Upper lobe of left lung (tissue), 6 donors: ENCODE data around the gene TNNT2. TPM values are rescaled to one million over a fixed set of nuclear protein-coding genes. Genes with fewer than 3 reads are reported as not detected.

ENCODE experiments used
- ATAC-seq, 2 donors: fragments of 200-7000 bp; cut with Tn5 transposase; one replicate each; pipeline ENCODE4 v1.9.1; 2022; ENCODE audit warnings: mild to moderate bottlenecking in 2 of 2, moderate library complexity in 2 of 2; ENCODE audit not compliant: low FRiP score in 2 of 2
- DNase-seq, 2 donors: peaks; one replicate each; pipeline ENCODE4 v3.0.0-alpha.2; 2019 to 2020
- H3K27ac ChIP-seq, 4 donors: fragments of 200-600 bp; sonication (generic); one replicate each; pipeline ENCODE4 v1.5.1; 2016 to 2019
- H3K27me3 ChIP-seq, 4 donors: fragments of 200-600 bp; sonication (generic); one replicate each; pipeline ENCODE4 v1.5.1; 2017 to 2019
- H3K36me3 ChIP-seq, 4 donors: fragments of 200-600 bp; sonication (generic); one replicate each; pipeline ENCODE4 v1.5.1; 2016 to 2019
- H3K4me1 ChIP-seq, 4 donors: fragments of 200-600 bp; sonication (generic); one replicate each; pipeline ENCODE4 v1.5.1; 2018 to 2019
- H3K4me3 ChIP-seq, 4 donors: fragments of 200-600 bp; sonication (generic); one replicate each; pipeline ENCODE4 v1.5.1; 2017 to 2019; ENCODE audit warnings: mild to moderate bottlenecking in 2 of 4, moderate library complexity in 1 of 4
- H3K9me3 ChIP-seq, 4 donors: fragments of 200-600 bp; sonication (generic); one replicate each; pipeline ENCODE4 v1.5.1; 2018 to 2019
- EP300 ChIP-seq, 4 donors: sonication (generic); formaldehyde crosslinking; IDR thresholded peaks; one replicate each; pipeline ENCODE4 v1.5.1; 2017; ENCODE audit warnings: antibody characterized with exemption in 4 of 4, control low read depth in 2 of 4
- POLR2A ChIP-seq, 4 donors: fragments of 450-650 bp; IDR thresholded peaks; one replicate each; pipeline ENCODE4 v1.5.1; 2016 to 2017; ENCODE audit warnings: antibody characterized with exemption in 4 of 4, mild to moderate bottlenecking in 2 of 4
- POLR2AphosphoS5 ChIP-seq, 2 donors: sonication (generic); formaldehyde crosslinking; IDR thresholded peaks; one replicate each; pipeline ENCODE4 v1.5.1; 2017; ENCODE audit warnings: antibody characterized with exemption in 2 of 2
- WGBS, 2 donors: methylation state at CpG; one replicate each; pipeline ENCODE4 v1.1.5; 2017 to 2018; 5-methylcytosine and 5-hydroxymethylcytosine counted together
- total RNA-seq, 6 donors: library from RNA; depleted of rRNA in 4 of 6; stranded (reverse); fragments of >200 nt in 4 of 6; gene quantifications; one replicate each; pipeline versions ENCODE4 v1.1.0 to v1.2.1, GENCODE V29; 2016 to 2021
- TF ChIP-seq, protein P1 (sequence below), 6 experiments: fragments of 450-650 bp in 4 of 6; fragments of 200-600 bp in 2 of 6; sonication (generic) in 2 of 6; IDR thresholded peaks; one replicate each; pipeline ENCODE4 v1.5.1; 2016 to 2019; ENCODE audit warnings: antibody characterized with exemption in 6 of 6
- donor health status: DM: no; HTN: no; CAD: no; lungs with moderate emphysema.
- donor health status: DM: no; HTN: yes; CAD: no; lungs with severe emphysema.

Gene TNNT2
- total RNA-seq, 6 donors from 2014 or later = 2.0 to 31.4 (median 6.4) TPM

DNA sequence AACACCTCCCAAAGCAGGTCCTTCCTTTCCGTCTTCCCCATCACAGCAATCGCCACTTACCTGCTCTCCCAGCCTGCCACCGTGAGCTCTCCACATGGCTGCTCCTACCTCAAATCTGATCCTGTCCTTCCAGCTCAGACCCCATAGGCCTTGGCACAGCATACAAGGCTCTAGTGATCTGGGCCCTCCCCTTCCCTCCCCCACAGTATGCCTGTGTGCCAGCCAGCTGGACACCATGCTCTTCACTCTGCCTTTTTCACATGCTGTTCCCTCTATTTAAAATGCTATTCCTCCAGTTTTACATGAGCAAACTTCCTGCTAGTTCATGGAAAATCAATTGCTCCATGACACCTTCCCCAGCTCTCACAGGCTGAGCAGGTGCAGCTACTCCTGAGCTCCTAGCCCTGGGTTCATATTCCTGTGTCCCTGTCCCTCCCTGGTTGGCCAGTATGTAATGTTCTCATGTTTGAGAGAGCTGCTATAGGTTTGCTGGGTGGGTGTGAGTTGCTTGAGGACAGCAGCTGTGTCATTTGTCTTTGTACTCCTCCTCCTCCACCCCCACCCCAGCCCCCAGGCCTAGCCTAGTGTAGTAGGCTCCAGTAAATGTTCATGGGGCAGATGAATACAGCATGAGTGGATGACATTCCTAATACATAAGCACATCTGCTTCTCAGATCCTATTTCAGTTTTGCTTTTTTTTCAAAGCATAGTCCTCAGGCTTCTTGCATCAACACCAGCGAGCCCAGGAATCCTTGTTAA is 6.3 kb upstream of the TNNT2 start:
- H3K4me3 ChIP-seq = no peak overlapping the region
- no peaks in the 10 kb centered on the region for H3K9me3 ChIP-seq
- H3K36me3 ChIP-seq = no peaks in the 10 kb centered on the region
- no peak overlapping the region for H3K27ac ChIP-seq
- TF ChIP-seq, protein P1, sequence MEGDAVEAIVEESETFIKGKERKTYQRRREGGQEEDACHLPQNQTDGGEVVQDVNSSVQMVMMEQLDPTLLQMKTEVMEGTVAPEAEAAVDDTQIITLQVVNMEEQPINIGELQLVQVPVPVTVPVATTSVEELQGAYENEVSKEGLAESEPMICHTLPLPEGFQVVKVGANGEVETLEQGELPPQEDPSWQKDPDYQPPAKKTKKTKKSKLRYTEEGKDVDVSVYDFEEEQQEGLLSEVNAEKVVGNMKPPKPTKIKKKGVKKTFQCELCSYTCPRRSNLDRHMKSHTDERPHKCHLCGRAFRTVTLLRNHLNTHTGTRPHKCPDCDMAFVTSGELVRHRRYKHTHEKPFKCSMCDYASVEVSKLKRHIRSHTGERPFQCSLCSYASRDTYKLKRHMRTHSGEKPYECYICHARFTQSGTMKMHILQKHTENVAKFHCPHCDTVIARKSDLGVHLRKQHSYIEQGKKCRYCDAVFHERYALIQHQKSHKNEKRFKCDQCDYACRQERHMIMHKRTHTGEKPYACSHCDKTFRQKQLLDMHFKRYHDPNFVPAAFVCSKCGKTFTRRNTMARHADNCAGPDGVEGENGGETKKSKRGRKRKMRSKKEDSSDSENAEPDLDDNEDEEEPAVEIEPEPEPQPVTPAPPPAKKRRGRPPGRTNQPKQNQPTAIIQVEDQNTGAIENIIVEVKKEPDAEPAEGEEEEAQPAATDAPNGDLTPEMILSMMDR (IDR thresholded peaks at IDR 0.05) = no peak
- H3K27me3 ChIP-seq = no peaks in the 10 kb centered on the region
- peak in 1 of 2 donors; percentile 49 for ATAC-seq
- no peak for DNase-seq
- WGBS, 2 donors = 84 to 86% methylated on average over 4 of the region's 4 CpGs
- H3K4me1 ChIP-seq = peaks cover 0 to 20% (median 7%) of the 10 kb centered on the region in 4 donors

DNA sequence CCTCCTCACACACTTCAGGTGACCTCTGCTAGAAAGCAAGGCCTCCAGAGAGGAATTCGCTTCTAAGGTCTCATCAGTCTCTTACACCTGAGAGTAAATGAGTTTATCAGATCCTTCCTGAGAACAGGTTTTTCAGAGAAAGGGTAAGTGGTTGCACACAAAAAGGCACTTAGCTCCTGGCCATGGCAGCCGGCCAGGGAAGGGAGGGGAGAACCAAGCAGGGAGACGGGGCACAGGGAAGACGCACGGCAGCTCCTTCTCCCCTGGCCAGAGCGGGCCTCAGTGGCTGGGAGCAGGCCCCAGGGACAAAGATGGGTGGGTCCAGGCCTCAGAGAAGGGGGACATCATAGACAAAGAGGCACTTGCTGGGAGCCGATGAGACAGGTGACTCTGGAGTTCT is 3.6 kb upstream of the TNNT2 start:
- Histone ChIP-seq H3K36me3 (no peaks in the 10 kb centered on the region), H3K27ac (no peak overlapping the region), H3K4me1 (peaks cover 0 to 20% (median 11%) of the 10 kb centered on the region in 4 donors), H3K9me3 (no peaks in the 10 kb centered on the region), H3K27me3 (no peaks in the 10 kb centered on the region), H3K4me3 (no peak overlapping the region)
- WGBS, 2 donors = 56 to 63% methylated on average over 7 of the region's 7 CpGs
- TF ChIP-seq EP300 (IDR thresholded peaks at IDR 0.05) = no peak
- TF ChIP-seq POLR2AphosphoS5 (IDR thresholded peaks at IDR 0.05) = no peak
- no peak for TF ChIP-seq POLR2A (IDR thresholded peaks at IDR 0.05)
- TF ChIP-seq, protein P1 (IDR thresholded peaks at IDR 0.05) = no peak
- DNase-seq (peak in 1 of 2 donors; percentile 84), ATAC-seq (peak in 1 of 2 donors; percentile 50)

DNA sequence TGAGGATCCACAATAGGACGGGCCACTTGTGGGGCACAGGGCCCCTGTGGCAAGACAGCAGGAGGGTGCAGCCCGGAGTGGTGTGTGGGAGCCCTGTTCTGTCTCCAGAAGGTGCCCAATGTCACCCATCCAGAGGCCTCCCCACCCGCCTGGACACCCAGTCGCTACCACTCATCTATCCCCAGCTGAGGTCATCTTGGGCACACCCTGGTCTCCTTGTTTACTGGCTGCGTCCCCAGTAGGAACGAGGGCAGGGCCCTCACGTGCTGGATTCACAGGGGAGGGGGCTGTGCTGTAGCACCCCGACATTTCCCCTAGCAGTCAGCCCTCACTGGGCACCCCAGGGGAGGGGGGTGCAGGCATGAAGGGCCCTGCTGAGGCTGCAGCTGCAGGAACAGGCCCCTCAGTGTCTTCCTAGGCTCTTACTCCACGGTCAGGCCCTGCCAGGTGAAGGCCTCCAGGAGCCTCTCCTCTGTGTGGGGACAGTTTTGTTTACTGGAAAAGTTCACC is 2.3 kb upstream of the TNNT2 start:
- DNase-seq (no peak), ATAC-seq (no peak)
- Histone ChIP-seq H3K36me3 (no peaks in the 10 kb centered on the region), H3K4me3 (no peak overlapping the region), H3K27me3 (no peaks in the 10 kb centered on the region), H3K9me3 (no peaks in the 10 kb centered on the region), H3K27ac (no peak overlapping the region), H3K4me1 (peaks cover 0 to 20% (median 11%) of the 10 kb centered on the region in 4 donors)
- TF ChIP-seq POLR2A (IDR thresholded peaks at IDR 0.05) = no peak
- no peak for TF ChIP-seq EP300 (IDR thresholded peaks at IDR 0.05)
- TF ChIP-seq, protein P1 (IDR thresholded peaks at IDR 0.05) = no peak
- no peak for TF ChIP-seq POLR2AphosphoS5 (IDR thresholded peaks at IDR 0.05)
- 92 to 94% methylated on average over 3 to 8 of the region's 9 CpGs for WGBS, 2 donors

DNA sequence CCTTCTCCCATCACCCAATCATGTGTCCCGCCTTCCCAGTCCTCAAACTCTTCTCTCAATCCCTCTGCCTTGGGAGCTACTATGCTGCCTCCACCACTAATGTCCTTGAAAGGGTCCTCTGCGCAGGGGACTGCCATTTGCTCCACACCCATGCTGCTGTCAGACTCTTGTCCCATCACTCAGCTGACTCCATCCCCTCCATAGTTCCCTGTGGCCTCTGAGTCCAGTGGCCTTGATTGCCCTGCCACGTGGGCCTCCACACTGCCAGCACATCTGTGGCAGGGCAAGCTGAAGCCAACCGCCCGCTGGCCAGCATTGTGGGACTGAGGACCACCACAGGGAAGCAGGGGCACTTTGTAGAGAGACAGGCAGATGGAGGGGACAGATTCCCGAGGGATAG is 1.3 kb upstream of the TNNT2 start:
- H3K9me3 ChIP-seq = no peaks in the 10 kb centered on the region
- ATAC-seq = no peak
- no peak for TF ChIP-seq EP300 (IDR thresholded peaks at IDR 0.05)
- DNase-seq = no peak
- H3K4me3 ChIP-seq = no peak overlapping the region
- no peaks in the 10 kb centered on the region for H3K27me3 ChIP-seq
- H3K27ac ChIP-seq = no peak overlapping the region
- H3K4me1 ChIP-seq = peaks cover 0 to 23% (median 12%) of the 10 kb centered on the region in 4 donors
- H3K36me3 ChIP-seq = no peaks in the 10 kb centered on the region
- 89 to 90% methylated on average over 3 to 6 of the region's 6 CpGs for WGBS, 2 donors

DNA sequence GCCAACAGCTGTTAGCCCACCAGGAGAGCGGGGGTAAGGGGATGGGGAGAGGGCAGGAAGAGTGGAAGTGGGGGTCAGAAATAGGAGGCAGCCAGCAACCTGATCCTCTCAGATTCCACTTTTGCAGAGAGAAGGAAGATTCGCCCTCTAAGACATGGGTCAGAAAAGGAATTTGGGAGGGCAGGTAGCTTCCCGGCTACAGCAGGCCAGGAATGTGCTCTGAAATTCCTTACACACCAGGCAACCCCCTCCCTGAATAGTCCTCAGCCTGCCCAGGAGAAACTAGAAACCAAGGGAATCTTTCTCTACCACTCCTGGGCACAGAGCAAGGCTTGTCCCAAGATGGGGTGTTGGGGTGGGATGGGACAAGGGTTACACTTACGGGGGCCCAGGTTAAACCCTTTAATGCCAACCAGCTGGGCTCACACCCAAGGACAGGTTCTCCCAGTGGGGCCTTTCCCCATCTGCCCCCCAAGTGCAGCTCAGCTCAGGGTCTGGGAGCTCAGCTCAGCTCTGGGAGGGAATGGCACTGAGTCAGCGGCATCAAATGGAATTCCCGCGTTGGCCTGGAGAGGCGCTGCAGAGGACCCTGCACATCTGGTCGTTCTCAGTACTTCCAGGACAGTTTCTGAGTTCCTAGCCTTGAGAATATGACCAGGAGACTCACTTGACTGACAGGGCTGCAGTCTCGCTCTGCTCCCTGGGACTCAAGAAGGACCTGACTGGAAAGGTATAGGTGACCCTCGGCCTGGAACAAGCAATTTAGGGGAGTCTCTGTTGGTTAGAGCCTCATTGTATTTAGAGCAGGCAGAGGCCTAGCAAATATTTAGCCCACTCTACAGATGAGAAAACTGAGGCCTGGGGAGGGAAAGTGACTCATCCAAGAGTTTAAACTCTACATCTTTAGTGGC is 761 bp downstream of the TNNT2 start:
- TF ChIP-seq POLR2A (IDR thresholded peaks at IDR 0.05) (no peak), POLR2AphosphoS5 (IDR thresholded peaks at IDR 0.05) (no peak)
- TF ChIP-seq, protein P1 (IDR thresholded peaks at IDR 0.05) = peak in 3 of 6 experiments; percentile 19 to 37 (median 25)
- ATAC-seq (peak in 1 of 2 donors; percentile 13), DNase-seq (no peak)
- no peaks in the 10 kb centered on the region for H3K36me3 ChIP-seq
- H3K4me1 ChIP-seq = peaks cover 0 to 23% (median 12%) of the 10 kb centered on the region in 4 donors
- no peaks in the 10 kb centered on the region for H3K27me3 ChIP-seq
- H3K27ac ChIP-seq = peak overlapping the region in 1 of 4 donors; percentile 1
- 55 to 68% methylated on average over 6 to 11 of the region's 11 CpGs for WGBS, 2 donors
- H3K4me3 ChIP-seq = no peak overlapping the region
- H3K9me3 ChIP-seq = no peaks in the 10 kb centered on the region
